NCI-H1930 (cell line): ENCODE results near the gene TNFAIP8L3.
"Not testable (repeated sequence)": the region's sequence is repeated elsewhere in the genome, so short reads cannot be mapped to it uniquely, and the experiment has no call there.

Experiments used
- DNase-seq, 2 experiments: peaks; one replicate each; lab custom pipeline; 2025; lab: John Stamatoyannopoulos, UW

TNFAIP8L3 gene

GRCh38 chr15:51094606-51095569 lies at the start of gene TNFAIP8L3:
TSS of gene TNFAIP8L3 (minus strand) at chr15:51094906. CDS start at chr15:51094595, 311 bp downstream.
- no peak for DNase-seq

- DNase-seq: no peak
Measured at GRCh38 chr15:51144021-51144532, 49.4 kb upstream of the TNFAIP8L3 start.

GRCh38 chr15:51140347-51140746 lies 45.6 kb upstream of the TNFAIP8L3 start:
- not testable (repeated sequence) for DNase-seq

- no peak for DNase-seq
Measured at GRCh38 chr15:51139091-51139490, 44.4 kb upstream of the TNFAIP8L3 start.

- DNase-seq: no peak
Measured at GRCh38 chr15:51137880-51138430, 43.2 kb upstream of the TNFAIP8L3 start.

GRCh38 chr15:51137024-51137423 lies 42.3 kb upstream of the TNFAIP8L3 start:
- no peak for DNase-seq

- no peak for DNase-seq
Measured at GRCh38 chr15:51135276-51135675, 40.6 kb upstream of the TNFAIP8L3 start.

GRCh38 chr15:51134416-51135199 lies 39.9 kb upstream of the TNFAIP8L3 start:
- no peak for DNase-seq

- no peak for DNase-seq
Measured at GRCh38 chr15:51133140-51133765, 38.5 kb upstream of the TNFAIP8L3 start.

- DNase-seq: no peak
Measured at GRCh38 chr15:51132384-51133139, 37.9 kb upstream of the TNFAIP8L3 start.

GRCh38 chr15:51131596-51132290 lies 37.0 kb upstream of the TNFAIP8L3 start:
- DNase-seq: no peak

GRCh38 chr15:51130344-51130743 lies 35.6 kb upstream of the TNFAIP8L3 start:
- DNase-seq: no peak

GRCh38 chr15:51129535-51130188 lies 35.0 kb upstream of the TNFAIP8L3 start:
- DNase-seq: no peak

- no peak for DNase-seq
Measured at GRCh38 chr15:51128701-51129100, 34.0 kb upstream of the TNFAIP8L3 start.

GRCh38 chr15:51126842-51127241 lies 32.1 kb upstream of the TNFAIP8L3 start:
- DNase-seq: no peak

GRCh38 chr15:51123002-51123401 lies 28.3 kb upstream of the TNFAIP8L3 start:
- DNase-seq: not testable (repeated sequence)

GRCh38 chr15:51121631-51122225 lies 27.0 kb upstream of the TNFAIP8L3 start:
- no peak for DNase-seq

- no peak for DNase-seq
Measured at GRCh38 chr15:51121118-51121517, 26.4 kb upstream of the TNFAIP8L3 start.

GRCh38 chr15:51119120-51119519 lies 24.4 kb upstream of the TNFAIP8L3 start:
- DNase-seq: no peak
